Tibial artery (tissue), 4 donors: ENCODE measurements around the gene COL18A1.
A peak's percentile ranks its signal among the peaks of the same experiment; 100 is the strongest.

ENCODE experiments used
- DNase-seq, 2 donors: peaks; one replicate each; pipeline ENCODE4 v3.0.0-alpha.2; 2019
- H3K27ac ChIP-seq, 2 donors: fragments of 200-600 bp; sonication (generic) in 1 of 2; 1 replicate in 1 of 2; 2 replicates in 1 of 2; pipeline ENCODE4 v1.5.1; 2018 to 2019; ENCODE audit warnings: mild to moderate bottlenecking in 1 of 2
- H3K27me3 ChIP-seq, 2 donors: fragments of 200-600 bp; sonication (generic) in 1 of 2; one replicate each; pipeline versions ENCODE4 v1.5.1 to v1.6.0; 2016 to 2019
- H3K36me3 ChIP-seq, 3 donors: fragments of 200-600 bp; sonication (generic) in 2 of 3; one replicate each; pipeline ENCODE4 v1.5.1; 2016 to 2019; ENCODE audit warnings: mild to moderate bottlenecking in 2 of 3
- H3K4me1 ChIP-seq, 4 donors: fragments of 200-600 bp; sonication (generic) in 2 of 4; 1 replicate in 3 of 4; 2 replicates in 1 of 4; pipeline ENCODE4 v1.5.1; 2016 to 2019
- H3K4me3 ChIP-seq, 2 donors: fragments of 200-600 bp; sonication (generic) in 1 of 2; 1 replicate in 1 of 2; 2 replicates in 1 of 2; pipeline ENCODE4 v1.5.1; 2018 to 2019; ENCODE audit warnings: mild to moderate bottlenecking in 2 of 2
- H3K9me3 ChIP-seq, 3 donors: fragments of 200-600 bp; sonication (generic) in 1 of 3; one replicate each; pipeline ENCODE4 v1.5.1; 2016 to 2019
- CTCF ChIP-seq, 2 experiments: fragments of 200-600 bp in 1 of 2; fragments of 450-650 bp in 1 of 2; IDR thresholded peaks; one replicate each; pipeline ENCODE4 v1.5.1; 2017 to 2019; ENCODE audit warnings: antibody characterized with exemption in 2 of 2, mild to moderate bottlenecking in 1 of 2, moderate library complexity in 1 of 2
- intact Hi-C: fragments of 100-400 bp; cut with DNase I; formaldehyde crosslinking; loops from one replicate; pipeline ENCODE4 v1.15.0; 2023; ENCODE audit warnings: low total_unique reads

The COL18A1 gene

GRCh38 chr21:45387506-45387905, 17.5 kb upstream of the COL18A1 start:
- Histone ChIP-seq H3K4me1 (peaks cover 0 to 26% (median 14%) of the 10 kb centered on the region in 4 donors), H3K27me3 (no peaks in the 10 kb centered on the region), H3K27ac (peak overlapping the region; percentile 29 to 52), H3K9me3 (no peaks in the 10 kb centered on the region), H3K36me3 (no peaks in the 10 kb centered on the region), H3K4me3 (no peak overlapping the region)
- TF ChIP-seq CTCF (IDR thresholded peaks at IDR 0.05), result no peak
- intact Hi-C loops, result loop anchor here (5.0 kb wide), 1 partner anchor 45 kb away; no protein-coding TSS in a partner anchor
- peak in 1 of 2 donors; percentile 17 for DNase-seq

- no peaks in the 10 kb centered on the region for H3K36me3 ChIP-seq
- DNase-seq, result peak; percentile 17 to 62
- TF ChIP-seq CTCF (IDR thresholded peaks at IDR 0.05), result no peak
- H3K4me3 ChIP-seq, result no peak overlapping the region
- peaks cover 0 to 26% (median 14%) of the 10 kb centered on the region in 4 donors for H3K4me1 ChIP-seq
- H3K27ac ChIP-seq, result peak overlapping the region; percentile 10 to 29
- no peaks in the 10 kb centered on the region for H3K9me3 ChIP-seq
- intact Hi-C loops, result loop anchor here (5.0 kb wide), 1 partner anchor 44 kb away; no protein-coding TSS in a partner anchor
- no peaks in the 10 kb centered on the region for H3K27me3 ChIP-seq
Observed at GRCh38 chr21:45388011-45388521, 16.9 kb upstream of the COL18A1 start.

GRCh38 chr21:45388611-45389296, 16.2 kb upstream of the COL18A1 start:
- Histone ChIP-seq H3K36me3 (no peaks in the 10 kb centered on the region), H3K4me3 (no peak overlapping the region), H3K27me3 (no peaks in the 10 kb centered on the region), H3K9me3 (no peaks in the 10 kb centered on the region), H3K27ac (peak overlapping the region; percentile 10 to 29), H3K4me1 (peaks cover 0 to 26% (median 14%) of the 10 kb centered on the region in 4 donors)
- DNase-seq, result peak in 1 of 2 donors; percentile 45
- intact Hi-C loops, result loop anchor here (5.0 kb wide), 1 partner anchor 44 kb away; no protein-coding TSS in a partner anchor
- TF ChIP-seq CTCF (IDR thresholded peaks at IDR 0.05), result no peak

GRCh38 chr21:45390121-45390751, 14.7 kb upstream of the COL18A1 start:
- Histone ChIP-seq H3K4me1 (peaks cover 0 to 26% (median 14%) of the 10 kb centered on the region in 4 donors), H3K4me3 (no peak overlapping the region), H3K9me3 (no peaks in the 10 kb centered on the region), H3K36me3 (no peaks in the 10 kb centered on the region), H3K27me3 (no peaks in the 10 kb centered on the region), H3K27ac (no peak overlapping the region)
- intact Hi-C loops, result no loop called here
- peak; percentile 16 to 58 for DNase-seq
- no peak for TF ChIP-seq CTCF (IDR thresholded peaks at IDR 0.05)

- intact Hi-C loops, result no loop called here
- H3K27ac ChIP-seq, result no peak overlapping the region
- no peak for TF ChIP-seq CTCF (IDR thresholded peaks at IDR 0.05)
- H3K4me1 ChIP-seq, result peaks cover 0 to 25% (median 14%) of the 10 kb centered on the region in 4 donors
- H3K27me3 ChIP-seq, result no peaks in the 10 kb centered on the region
- H3K9me3 ChIP-seq, result no peaks in the 10 kb centered on the region
- no peak overlapping the region for H3K4me3 ChIP-seq
- H3K36me3 ChIP-seq, result no peaks in the 10 kb centered on the region
- DNase-seq, result peak in 1 of 2 donors; percentile 55
Observed at GRCh38 chr21:45390831-45391742, 13.9 kb upstream of the COL18A1 start.
